Measurements from ENCODE around the gene SORL1-AS1.

- no peak for TF ChIP-seq CDX4 (CRISPR knock-in tag; IDR thresholded peaks at IDR 0.05; ENCODE audit: borderline replicate concordance)
- TF ChIP-seq ELF4 (CRISPR knock-in tag; IDR thresholded peaks at IDR 0.05; ENCODE audit: low read depth): no peak
- no peak for TF ChIP-seq ZNF425 (CRISPR knock-in tag; conservative IDR thresholded peaks at IDR 0.05)
- no peak for TF ChIP-seq ATF2 (CRISPR knock-in tag; IDR thresholded peaks at IDR 0.05; ENCODE audit: borderline replicate concordance, low read depth)
- no peak for TF ChIP-seq MAX (CRISPR knock-in tag; IDR thresholded peaks at IDR 0.05)
- TF ChIP-seq AFF4 (CRISPR knock-in tag; IDR thresholded peaks at IDR 0.05; ENCODE audit: borderline replicate concordance): no peak
- no peak for TF ChIP-seq STAT6 (CRISPR knock-in tag; conservative IDR thresholded peaks at IDR 0.05; ENCODE audit: low read depth)
- no peak for TF ChIP-seq E2F1 (CRISPR knock-in tag; IDR thresholded peaks at IDR 0.05)
- no peak for TF ChIP-seq CTCF (IDR thresholded peaks at IDR 0.05)
- TF ChIP-seq FOXJ3 (CRISPR knock-in tag; IDR thresholded peaks at IDR 0.05; ENCODE audit: borderline replicate concordance): no peak
- TF ChIP-seq SP1 (CRISPR knock-in tag; conservative IDR thresholded peaks at IDR 0.05): no peak
These were observed 25.6 kb upstream of the SORL1-AS1 start for GRCh38 chr11:121478226-121478894.

Measured in WTC11 (cell line).